HG03432 (cell line): ENCODE data around the gene ASB18.

Experiments
- ATAC-seq: cut with Tn5 transposase; IDR thresholded peaks from one replicate; pipeline ENCODE4 v1.9.1; 2021; ENCODE audit warnings: mild to moderate bottlenecking, moderate library complexity; ENCODE audit not compliant: unreplicated experiment

The ASB18 gene

GRCh38 chr2:236164925-236165841 is 99.0 kb downstream of the ASB18 start:
- no peak for ATAC-seq

DNA sequence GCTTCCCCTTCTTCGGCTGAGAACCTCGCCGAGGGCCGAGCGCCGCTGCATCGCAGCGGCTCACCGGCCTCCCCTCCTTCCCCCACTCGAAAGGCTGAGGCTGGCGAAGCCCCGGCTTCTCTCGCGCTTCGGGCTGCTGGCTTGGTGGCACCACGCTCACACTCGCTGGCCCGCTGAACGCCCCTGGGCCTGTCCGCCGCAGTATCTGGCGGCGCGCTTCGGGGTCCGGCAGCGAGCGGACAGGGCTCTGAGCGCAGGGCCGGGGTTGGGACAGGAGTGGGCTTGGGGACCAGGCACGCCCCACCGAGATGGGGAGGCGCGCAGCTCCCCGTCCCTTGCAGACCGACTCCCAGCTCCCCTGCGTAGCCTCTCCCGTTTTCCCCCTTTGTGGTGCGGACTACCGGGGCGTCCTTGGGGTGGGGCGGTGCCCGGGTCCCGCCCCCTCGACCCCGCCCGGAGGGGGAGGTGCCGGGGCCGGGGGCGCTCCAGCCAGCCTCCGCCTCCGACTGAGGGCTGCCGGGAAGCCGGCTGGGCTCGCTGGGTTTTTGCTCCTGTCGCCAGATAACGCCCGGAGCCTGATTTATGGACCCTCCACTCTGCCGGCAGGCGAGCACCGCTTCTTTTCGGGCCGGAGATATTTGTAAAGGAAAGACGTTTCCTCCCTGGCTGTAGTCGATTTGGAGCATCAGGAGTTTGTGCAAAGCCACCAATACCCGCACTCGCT is 99.8 kb downstream of the ASB18 start:
- ATAC-seq = no peak

DNA sequence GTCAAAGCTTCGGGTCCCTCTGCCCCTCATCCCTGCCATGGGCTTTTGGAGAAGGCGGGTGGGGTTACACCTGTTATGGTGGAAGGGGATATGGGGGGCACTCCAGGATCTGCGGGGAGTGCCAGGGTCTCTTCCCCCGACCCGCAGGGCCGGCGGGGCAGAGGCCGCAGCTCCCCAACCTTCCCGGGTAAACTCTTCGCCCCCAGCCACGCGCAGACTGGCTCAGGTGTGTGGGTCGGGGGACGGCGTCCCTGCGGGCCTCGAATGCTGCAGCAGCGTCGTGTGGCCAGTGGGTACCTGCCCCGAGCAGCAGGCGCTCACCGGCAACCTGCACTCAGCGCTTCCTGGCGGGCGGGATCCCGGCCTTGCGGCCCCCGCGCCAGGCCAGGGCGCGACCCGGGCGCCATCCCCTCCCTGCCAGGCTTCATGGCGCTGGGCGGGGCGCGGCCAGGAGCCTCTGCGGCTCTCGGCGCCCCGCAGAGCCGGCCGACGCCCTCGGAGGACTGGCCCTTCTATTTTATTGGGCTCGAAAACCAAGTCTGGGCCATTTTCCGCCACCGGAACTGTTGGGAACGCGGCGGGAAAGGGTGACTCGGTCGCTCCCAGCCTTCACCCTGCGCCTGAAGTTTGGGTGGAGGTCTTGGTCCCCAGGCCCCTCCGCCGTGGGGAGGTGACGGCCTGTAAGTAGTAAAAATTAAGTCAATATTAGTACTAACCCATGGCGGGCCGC is 100.6 kb downstream of the ASB18 start:
- no peak for ATAC-seq

- no peak for ATAC-seq
Observed at GRCh38 chr2:236162882-236163470, 101.2 kb downstream of the ASB18 start.

- no peak for ATAC-seq
Observed at GRCh38 chr2:236162031-236162845, 102.0 kb downstream of the ASB18 start.

- no peak for ATAC-seq
Observed at GRCh38 chr2:236161531-236161930, 102.7 kb downstream of the ASB18 start.

DNA sequence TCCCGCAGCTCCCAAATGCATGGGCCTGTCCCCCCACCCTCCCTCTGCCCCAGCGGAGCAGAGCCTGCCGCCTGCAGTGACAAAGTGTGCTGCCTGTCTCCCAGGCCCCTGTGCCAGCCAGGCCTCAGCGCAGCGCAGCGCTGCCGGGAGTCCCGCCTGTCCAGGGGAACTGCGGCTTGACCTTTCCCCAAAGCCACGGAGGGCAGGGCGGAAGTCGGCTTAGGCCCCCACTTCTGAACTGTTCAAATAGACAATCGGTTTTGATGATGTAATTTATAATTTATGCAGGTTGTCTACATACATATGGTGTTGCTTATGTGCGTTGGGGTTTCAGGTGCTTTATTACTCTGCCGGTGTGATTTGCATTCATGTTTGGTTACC is 103.1 kb downstream of the ASB18 start:
- no peak for ATAC-seq

GRCh38 chr2:236160366-236161081 is 103.7 kb downstream of the ASB18 start:
- ATAC-seq = no peak

DNA sequence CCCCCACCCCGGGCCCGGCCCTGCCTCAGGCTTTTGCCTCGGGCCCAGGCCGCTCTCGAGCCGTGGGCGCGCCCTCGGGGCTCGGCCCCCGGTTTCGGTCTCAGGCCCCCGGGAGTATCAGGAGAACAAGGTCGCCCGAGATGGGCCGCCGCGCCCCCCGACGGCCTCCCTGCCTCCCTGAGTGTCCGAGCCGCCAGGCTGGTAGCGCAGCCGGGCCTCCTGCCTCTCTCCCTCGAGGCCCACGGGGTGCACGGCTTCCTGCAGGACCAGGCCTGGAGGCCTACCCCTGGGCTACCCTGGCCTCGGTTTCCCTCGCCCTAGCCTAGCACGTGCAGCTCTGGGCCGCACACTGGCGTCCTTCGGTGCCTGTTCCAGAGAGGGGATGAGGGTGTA is 104.4 kb downstream of the ASB18 start:
- ATAC-seq = no peak

DNA sequence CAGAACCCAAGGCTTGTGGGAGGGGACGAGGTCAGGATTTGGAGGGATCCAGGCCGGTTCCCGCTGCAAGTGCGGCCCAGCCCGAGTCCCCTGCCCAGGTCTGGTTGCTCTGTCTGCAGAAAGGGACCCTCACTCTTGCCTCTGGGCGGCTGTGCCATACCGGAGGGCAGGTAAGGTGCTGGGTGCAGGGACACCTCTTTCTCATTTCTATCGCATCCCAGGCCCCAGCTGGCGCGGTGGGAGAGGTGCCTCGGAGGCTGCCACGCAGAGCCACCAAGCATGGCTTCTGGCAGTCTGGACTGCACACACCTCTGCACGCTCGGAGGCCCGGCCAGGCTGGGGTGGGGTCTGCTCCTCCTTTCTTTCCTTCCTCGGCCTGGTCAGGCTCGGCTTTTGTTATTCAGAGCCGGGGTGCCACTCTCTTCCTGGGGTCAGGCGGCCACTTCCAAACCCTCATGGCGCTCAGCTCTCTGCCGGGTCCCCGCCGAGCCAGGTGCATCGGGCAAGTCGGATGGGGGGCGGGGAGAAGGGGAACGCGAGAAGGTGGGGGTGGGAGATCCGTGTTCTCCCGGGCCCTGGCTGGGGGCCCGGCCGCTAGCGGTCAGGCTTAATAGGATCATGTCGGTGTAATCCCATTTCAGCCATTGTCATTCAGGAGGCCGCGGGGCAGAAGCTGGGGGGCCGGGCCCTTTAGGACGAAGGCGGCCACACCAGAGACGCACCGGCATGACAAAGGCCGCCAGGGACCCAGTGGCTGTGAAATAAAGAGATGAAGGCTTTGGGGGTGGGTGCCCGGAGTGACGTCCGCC is 105.0 kb downstream of the ASB18 start:
- no peak for ATAC-seq

DNA sequence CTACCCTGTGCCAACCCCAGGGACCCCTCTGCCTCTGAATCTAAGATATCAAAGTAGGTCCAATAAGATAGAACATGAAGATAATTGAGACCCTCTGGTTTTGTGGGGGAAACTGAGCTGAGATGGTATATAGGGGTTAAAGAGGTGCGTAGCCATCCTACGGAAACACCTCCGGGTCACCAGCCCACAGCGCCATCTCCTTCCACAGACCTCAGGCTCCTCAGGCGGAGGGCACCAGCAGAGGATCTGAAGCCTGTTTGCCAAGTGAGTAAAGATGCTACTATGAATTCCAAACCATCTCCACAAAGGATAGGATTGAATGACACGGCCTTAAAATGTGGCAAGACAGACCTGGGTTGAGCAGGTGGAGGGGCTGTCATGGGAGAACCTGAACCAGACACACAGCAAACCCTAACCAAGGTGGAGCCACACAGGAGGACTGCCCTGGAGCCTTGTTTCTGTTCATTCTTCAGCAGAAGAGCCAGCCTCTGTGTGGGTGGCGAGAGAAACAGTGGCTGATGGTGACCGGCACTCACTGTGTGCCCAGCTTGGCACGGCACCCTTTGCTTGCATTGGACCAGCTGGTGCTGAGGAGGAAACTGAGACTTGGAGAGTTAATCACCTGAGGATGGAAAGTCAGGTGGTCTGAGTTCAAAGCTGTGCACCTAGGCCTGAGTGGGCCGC is 106.2 kb downstream of the ASB18 start:
- no peak for ATAC-seq

DNA sequence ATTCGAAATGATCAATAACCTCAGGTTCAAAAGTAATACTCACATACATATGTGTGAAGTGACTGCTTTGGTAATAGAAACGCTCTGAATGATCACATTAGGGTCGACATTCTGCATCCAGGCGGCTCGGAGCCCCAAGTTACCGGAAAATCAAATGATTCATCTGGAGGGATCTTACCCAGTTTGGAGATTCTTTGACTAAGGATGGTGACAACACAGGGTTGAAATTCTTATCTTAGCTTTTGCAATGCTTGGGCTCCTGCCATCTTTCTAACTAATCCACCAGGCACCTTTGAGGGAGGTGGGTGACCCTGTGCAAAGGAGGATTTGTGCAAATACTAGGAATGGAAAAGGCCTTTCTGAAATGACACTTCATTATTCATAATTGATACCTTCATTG is 106.8 kb downstream of the ASB18 start:
- ATAC-seq = no peak

- ATAC-seq = no peak
Observed at GRCh38 chr2:236156860-236157194, 107.4 kb downstream of the ASB18 start.

DNA sequence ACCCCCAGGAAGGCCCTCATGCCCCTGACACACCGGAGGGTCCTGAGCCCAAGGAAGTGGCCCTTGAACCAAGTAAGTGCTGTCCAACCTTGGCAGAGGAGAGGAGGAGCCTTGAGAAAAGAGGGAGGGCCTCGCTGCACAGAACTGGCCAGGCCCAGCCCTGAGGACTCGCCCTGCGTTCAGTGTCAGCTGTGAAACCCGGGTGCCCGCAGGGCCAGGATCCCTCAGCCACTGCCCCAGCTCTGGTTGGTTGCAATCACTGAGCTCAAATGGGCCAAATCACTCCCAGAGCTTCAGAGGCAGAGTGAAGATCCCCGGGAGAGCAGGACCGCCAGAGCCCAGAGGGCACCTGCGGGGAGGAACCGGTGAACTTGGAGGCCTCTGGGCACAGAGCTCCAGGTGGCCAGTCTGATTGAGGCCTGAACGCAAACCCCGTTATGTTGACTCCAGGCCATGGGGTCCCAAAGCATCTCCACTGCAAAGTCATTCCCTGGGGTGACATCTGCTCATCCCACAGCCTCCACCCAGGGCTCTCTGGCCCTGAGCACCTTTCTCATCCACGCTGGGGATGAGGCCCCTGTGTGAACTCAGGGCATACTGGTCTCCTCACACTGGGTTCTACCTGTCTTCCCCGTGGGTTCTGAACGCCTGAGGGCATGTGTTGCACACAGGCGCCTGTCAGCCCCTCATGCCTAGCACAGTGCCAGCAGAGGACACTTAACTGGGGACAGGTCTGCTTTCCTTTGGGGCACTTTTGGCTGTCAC is 107.9 kb downstream of the ASB18 start:
- ATAC-seq = no peak

DNA sequence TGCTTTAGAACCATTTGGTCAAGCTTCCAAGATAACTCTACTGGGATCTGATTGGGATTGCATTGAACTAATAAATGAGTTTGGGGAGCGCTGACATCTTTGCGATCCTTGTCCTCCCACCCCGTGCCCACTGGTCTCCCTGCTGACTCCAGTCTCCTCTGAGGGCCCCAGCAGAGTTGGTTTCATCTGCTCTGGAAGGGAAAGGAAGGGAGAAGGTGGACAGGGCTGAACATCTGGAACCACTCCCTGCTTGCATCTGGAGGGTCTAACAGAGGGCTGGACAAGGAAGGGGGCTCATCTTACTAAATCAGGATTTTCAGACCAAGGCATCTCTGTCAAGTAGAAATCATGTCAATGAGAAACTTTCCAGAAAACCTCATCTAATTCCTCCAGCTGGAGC is 108.8 kb downstream of the ASB18 start:
- no peak for ATAC-seq

DNA sequence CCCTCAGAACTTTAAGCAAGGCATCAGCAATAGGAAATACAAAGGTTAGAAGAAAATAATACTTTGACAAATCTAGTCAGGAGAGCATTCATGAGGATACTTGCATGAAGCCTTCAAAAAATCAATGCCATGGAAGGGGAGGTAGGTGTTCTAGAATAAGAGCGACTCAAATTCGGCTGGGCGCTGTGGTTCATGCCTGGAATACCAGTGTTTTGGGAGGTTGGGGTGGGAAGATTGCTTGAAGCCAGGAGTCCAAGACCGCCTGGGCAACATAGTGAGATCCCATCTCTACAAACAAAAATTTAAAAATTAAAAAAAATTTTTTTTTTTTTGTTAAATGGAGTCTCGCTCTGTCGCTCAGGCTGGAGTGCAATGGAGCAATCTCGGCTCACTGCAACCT is 117.8 kb downstream of the ASB18 start:
- ATAC-seq = no peak

GRCh38 chr2:236143811-236144210 is 120.4 kb downstream of the ASB18 start:
- ATAC-seq = no peak
